ENCODE data around the gene CACNA1G. TPM values are rescaled to one million over a fixed set of nuclear protein-coding genes. Genes with fewer than 3 reads are reported as not detected.

Gene CACNA1G
- total and polyA plus RNA-seq, 2 experiments from 2014 or later: 3.5 to 4.8 TPM

GRCh38 chr17:50517504-50518383 lies 42.8 kb upstream of the CACNA1G start:
- Histone ChIP-seq H3K36me3 (replicated peaks; ENCODE audit: insufficient read depth, low read depth) (no peaks in the 10 kb centered on the region), H3K27ac (no peak overlapping the region), H4K20me1 (ENCODE audit: insufficient read depth, poor library complexity, severe bottlenecking) (no peaks in the 10 kb centered on the region), H3K4me1 (ENCODE audit: insufficient read depth) (peaks cover 11% of the 10 kb centered on the region), H2AFZ (no peak overlapping the region), H3K9me3 (ENCODE audit: low read depth) (no peaks in the 10 kb centered on the region), H3K79me2 (no peaks in the 10 kb centered on the region), H3K4me3 (no peak overlapping the region), H3K27me3 (no peaks in the 10 kb centered on the region), H3K4me2 (no peak overlapping the region), H3K9me2 (replicated peaks; ENCODE audit: insufficient read depth) (no peaks in the 10 kb centered on the region)
- WGBS (ENCODE audit: low lambda C conversion rate, missing lambda C conversion rate): 83% methylated on average over 8 of the region's 8 CpGs
- no peak for DNase-seq (ENCODE audit: low spot score)
- no peak for TF ChIP-seq EZH2 (IDR thresholded peaks at IDR 0.05; ENCODE audit: borderline replicate concordance)
- TF ChIP-seq, protein P1, sequence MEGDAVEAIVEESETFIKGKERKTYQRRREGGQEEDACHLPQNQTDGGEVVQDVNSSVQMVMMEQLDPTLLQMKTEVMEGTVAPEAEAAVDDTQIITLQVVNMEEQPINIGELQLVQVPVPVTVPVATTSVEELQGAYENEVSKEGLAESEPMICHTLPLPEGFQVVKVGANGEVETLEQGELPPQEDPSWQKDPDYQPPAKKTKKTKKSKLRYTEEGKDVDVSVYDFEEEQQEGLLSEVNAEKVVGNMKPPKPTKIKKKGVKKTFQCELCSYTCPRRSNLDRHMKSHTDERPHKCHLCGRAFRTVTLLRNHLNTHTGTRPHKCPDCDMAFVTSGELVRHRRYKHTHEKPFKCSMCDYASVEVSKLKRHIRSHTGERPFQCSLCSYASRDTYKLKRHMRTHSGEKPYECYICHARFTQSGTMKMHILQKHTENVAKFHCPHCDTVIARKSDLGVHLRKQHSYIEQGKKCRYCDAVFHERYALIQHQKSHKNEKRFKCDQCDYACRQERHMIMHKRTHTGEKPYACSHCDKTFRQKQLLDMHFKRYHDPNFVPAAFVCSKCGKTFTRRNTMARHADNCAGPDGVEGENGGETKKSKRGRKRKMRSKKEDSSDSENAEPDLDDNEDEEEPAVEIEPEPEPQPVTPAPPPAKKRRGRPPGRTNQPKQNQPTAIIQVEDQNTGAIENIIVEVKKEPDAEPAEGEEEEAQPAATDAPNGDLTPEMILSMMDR (IDR thresholded peaks at IDR 0.05; ENCODE audit: poor library complexity): no peak
- no peak for TF ChIP-seq EZH2phosphoT487 (IDR thresholded peaks at IDR 0.05; ENCODE audit: low read depth, severe bottlenecking, unreplicated experiment)

DNA sequence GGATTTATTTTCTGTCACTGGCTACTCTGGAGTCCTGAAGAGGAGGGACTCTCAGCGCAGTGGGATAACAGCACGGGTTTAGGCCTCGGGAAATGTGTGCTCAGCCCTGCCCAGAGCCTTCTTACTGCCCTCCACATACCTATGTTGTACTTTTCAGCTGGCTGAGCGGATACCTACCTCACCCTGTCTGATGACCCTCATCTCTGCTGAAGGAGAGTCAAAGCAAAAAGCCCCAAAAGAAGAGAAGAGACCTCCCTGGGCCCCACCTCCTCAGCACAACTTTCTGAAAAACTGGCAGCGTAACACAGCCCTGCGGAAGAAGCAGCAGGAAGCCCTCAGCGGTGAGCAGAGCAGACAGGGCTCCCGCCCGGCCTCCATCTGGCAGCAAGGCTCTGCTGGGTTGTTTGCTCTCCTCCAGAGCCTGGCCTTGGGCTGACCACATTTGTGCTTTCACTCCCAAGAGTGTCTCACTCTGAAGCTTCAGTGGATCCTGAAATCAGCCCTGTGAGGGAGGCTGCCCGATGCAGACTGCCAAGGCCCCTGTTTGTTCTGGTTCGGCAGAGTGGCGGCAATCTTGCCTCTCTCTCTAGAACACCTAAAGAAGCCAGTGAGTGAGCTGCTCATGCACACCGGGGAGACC lies 42.0 kb upstream of the CACNA1G start:
- Histone ChIP-seq H3K9me2 (replicated peaks; ENCODE audit: insufficient read depth) (no peaks in the 10 kb centered on the region), H3K27ac (no peak overlapping the region), H3K4me2 (no peak overlapping the region), H3K27me3 (no peaks in the 10 kb centered on the region), H3K9me3 (ENCODE audit: low read depth) (no peaks in the 10 kb centered on the region), H3K4me3 (no peak overlapping the region), H3K79me2 (no peaks in the 10 kb centered on the region), H3K36me3 (replicated peaks; ENCODE audit: insufficient read depth, low read depth) (no peaks in the 10 kb centered on the region), H3K4me1 (ENCODE audit: insufficient read depth) (peaks cover 11% of the 10 kb centered on the region), H4K20me1 (ENCODE audit: insufficient read depth, poor library complexity, severe bottlenecking) (no peaks in the 10 kb centered on the region), H2AFZ (no peak overlapping the region)
- TF ChIP-seq EZH2phosphoT487 (IDR thresholded peaks at IDR 0.05; ENCODE audit: low read depth, severe bottlenecking, unreplicated experiment): no peak
- no peak for TF ChIP-seq EZH2 (IDR thresholded peaks at IDR 0.05; ENCODE audit: borderline replicate concordance)
- TF ChIP-seq, protein P1 (IDR thresholded peaks at IDR 0.05; ENCODE audit: poor library complexity): no peak
- no peak for DNase-seq (ENCODE audit: low spot score)
- 79% methylated on average over 13 of the region's 13 CpGs for WGBS (ENCODE audit: low lambda C conversion rate, missing lambda C conversion rate)

GRCh38 chr17:50519141-50519834 lies 41.2 kb upstream of the CACNA1G start:
- H3K4me1 ChIP-seq (ENCODE audit: insufficient read depth): peaks cover 10% of the 10 kb centered on the region
- H3K27me3 ChIP-seq: no peaks in the 10 kb centered on the region
- no peak overlapping the region for H3K27ac ChIP-seq
- no peak overlapping the region for H3K4me2 ChIP-seq
- H4K20me1 ChIP-seq (ENCODE audit: insufficient read depth, poor library complexity, severe bottlenecking): no peaks in the 10 kb centered on the region
- no peaks in the 10 kb centered on the region for H3K36me3 ChIP-seq (replicated peaks; ENCODE audit: insufficient read depth, low read depth)
- no peak for DNase-seq (ENCODE audit: low spot score)
- no peak overlapping the region for H3K4me3 ChIP-seq
- no peak overlapping the region for H2AFZ ChIP-seq
- no peaks in the 10 kb centered on the region for H3K79me2 ChIP-seq
- H3K9me3 ChIP-seq (ENCODE audit: low read depth): no peaks in the 10 kb centered on the region
- TF ChIP-seq EZH2phosphoT487 (IDR thresholded peaks at IDR 0.05; ENCODE audit: low read depth, severe bottlenecking, unreplicated experiment) (no peak), EZH2 (IDR thresholded peaks at IDR 0.05; ENCODE audit: borderline replicate concordance) (no peak)
- TF ChIP-seq, protein P1 (IDR thresholded peaks at IDR 0.05; ENCODE audit: poor library complexity): no peak
- WGBS (ENCODE audit: low lambda C conversion rate, missing lambda C conversion rate): 85% methylated on average over 8 of the region's 8 CpGs
- no peaks in the 10 kb centered on the region for H3K9me2 ChIP-seq (replicated peaks; ENCODE audit: insufficient read depth)

All from hepatocyte (in vitro differentiated cells).